Left lobe of liver (tissue), 2 donors: ENCODE measurements around the gene CRTC2. TPM values are rescaled to one million over a fixed set of nuclear protein-coding genes. Genes with fewer than 3 reads are reported as not detected.

Experiments used
- ATAC-seq: fragments of 200-7000 bp; cut with Tn5 transposase; one replicate; pipeline ENCODE4 v1.9.1; 2020; ENCODE audit warnings: mild to moderate bottlenecking, moderate library complexity
- DNase-seq: peaks from one replicate; pipeline ENCODE4 v3.0.0-alpha.2; 2020; ENCODE audit warnings: low spot score
- total RNA-seq: library from RNA; stranded (reverse); gene quantifications from one replicate; pipeline ENCODE4 v1.2.1, GENCODE V29; 2021
- donor health status: DM: no; HTN: no; CAD: no; lungs with moderate emphysema.
- donor health status: DM: no; HTN: yes; CAD: no.

The CRTC2 gene
- total RNA-seq, 1 donor from 2014 or later: 23.8 TPM

GRCh38 chr1:153946622-153947241 lies 11.7 kb downstream of the CRTC2 start, which contains the start of gene DENND4B:
TSS of gene DENND4B (minus strand) at chr1:153946718. CDS start at chr1:153944374, 2,344 bp downstream.
- ATAC-seq (peak; percentile 88), DNase-seq (peak; percentile 90)

GRCh38 chr1:153945795-153946621 lies 12.4 kb downstream of the CRTC2 start:
- DNase-seq: peak; percentile 91
- ATAC-seq: peak; percentile 77

- DNase-seq (peak; percentile 64), ATAC-seq (peak; percentile 2)
These were observed 13.1 kb downstream of the CRTC2 start for GRCh38 chr1:153945131-153945794.

GRCh38 chr1:153944827-153945117 lies 13.6 kb downstream of the CRTC2 start:
- DNase-seq: no peak
- ATAC-seq: no peak

- ATAC-seq: no peak
- no peak for DNase-seq
These were observed 14.2 kb downstream of the CRTC2 start for GRCh38 chr1:153944005-153944826.

- DNase-seq: no peak
These were observed 15.5 kb downstream of the CRTC2 start for GRCh38 chr1:153942766-153943549.

GRCh38 chr1:153941826-153942725 lies 16.3 kb downstream of the CRTC2 start:
- no peak for DNase-seq
- ATAC-seq: no peak

More at GRCh38 chr1:153942766-153943549, 15.5 kb downstream of the CRTC2 start:
- peak; percentile 14 for ATAC-seq

- no peak for DNase-seq
- no peak for ATAC-seq
These were observed 17.7 kb downstream of the CRTC2 start for GRCh38 chr1:153940756-153941155.

GRCh38 chr1:153939476-153939875 lies 18.9 kb downstream of the CRTC2 start:
- ATAC-seq (no peak), DNase-seq (no peak)

GRCh38 chr1:153938996-153939395 lies 19.4 kb downstream of the CRTC2 start:
- ATAC-seq: no peak
- no peak for DNase-seq

GRCh38 chr1:153937331-153937730 lies 21.1 kb downstream of the CRTC2 start:
- DNase-seq (no peak), ATAC-seq (no peak)

- DNase-seq (no peak), ATAC-seq (no peak)
These were observed 22.2 kb downstream of the CRTC2 start for GRCh38 chr1:153936011-153936802.

- ATAC-seq (no peak), DNase-seq (no peak)
These were observed 23.7 kb downstream of the CRTC2 start for GRCh38 chr1:153934746-153935145.

GRCh38 chr1:153933955-153934354 lies 24.5 kb downstream of the CRTC2 start:
- DNase-seq (no peak), ATAC-seq (no peak)

GRCh38 chr1:153933430-153933829 lies 25.0 kb downstream of the CRTC2 start:
- DNase-seq (no peak), ATAC-seq (no peak)

- no peak for DNase-seq
These were observed 26.0 kb downstream of the CRTC2 start for GRCh38 chr1:153932156-153933131.

More at GRCh38 chr1:153932156-153933131, 26.0 kb downstream of the CRTC2 start:
- ATAC-seq: no peak
